H1 (cell line): Measurements from ENCODE around the gene RFX2. TPM values are rescaled to one million over a fixed set of nuclear protein-coding genes. Genes with fewer than 3 reads are reported as not detected.

Experiments used
- CTCF ChIA-PET: fragments of 300-600 bp; sonication (Branson Sonifier 250); formaldehyde crosslinking; loops from one replicate; lab custom pipeline; 2021; ENCODE audit not compliant: partially characterized antibody; lab: Charles Lee
- POLR2A ChIA-PET: fragments of 300-600 bp; sonication (Branson Sonifier 250); formaldehyde crosslinking; loops from one replicate; lab custom pipeline; 2021; ENCODE audit warnings: inconsistent platforms; ENCODE audit not compliant: partially characterized antibody; lab: Charles Lee
- DNase-seq, 2 experiments: peaks; one replicate each; pipeline versions ENCODE4 v3.0.0 to v3.0.0-alpha.2; 2010 to 2022; ENCODE audit warnings: low spot score in 2 of 2, low read depth in 1 of 2, mixed read lengths in 1 of 2
- FAIRE-seq: peaks from 2 replicates; lab custom pipeline; 2011; peaks lifted over from hg19 to GRCh38; lab: Jason Lieb, UNC
- H2AFZ ChIP-seq: 2 replicates; pipeline ENCODE4 v1.8.1; 2012; ENCODE audit warnings: low read length, inconsistent platforms
- H2AK5ac ChIP-seq: 2 replicates; pipeline ENCODE4 v1.6.1; 2013; ENCODE audit warnings: low read depth, low read length
- H2BK120ac ChIP-seq: replicated peaks from 2 replicates; pipeline ENCODE3; 2013; ENCODE audit warnings: low read depth, low read length, inconsistent platforms
- H2BK12ac ChIP-seq: 2 replicates; pipeline ENCODE4 v1.6.1; 2013; ENCODE audit warnings: low read depth, low read length
- H2BK15ac ChIP-seq: 2 replicates; pipeline ENCODE4 v1.6.1; 2013; ENCODE audit warnings: low read length
- H2BK20ac ChIP-seq: 2 replicates; pipeline ENCODE4 v1.6.1; 2013; ENCODE audit warnings: low read length
- H2BK5ac ChIP-seq: 2 replicates; pipeline ENCODE4 v1.6.1; 2013; ENCODE audit warnings: low read depth, low read length
- H3K14ac ChIP-seq: 2 replicates; pipeline ENCODE4 v1.6.1; 2013; ENCODE audit warnings: inconsistent platforms; ENCODE audit not compliant: insufficient read length
- H3K18ac ChIP-seq: 2 replicates; pipeline ENCODE4 v1.6.1; 2013; ENCODE audit warnings: low read length; ENCODE audit errors: extremely low read depth
- H3K23ac ChIP-seq: 2 replicates; pipeline ENCODE4 v1.6.1; 2013; ENCODE audit warnings: inconsistent platforms; ENCODE audit not compliant: insufficient read length
- H3K23me2 ChIP-seq: 2 replicates; pipeline ENCODE4 v1.6.1; 2013; ENCODE audit warnings: low read depth, low read length
- H3K27ac ChIP-seq: 2 replicates; pipeline ENCODE4 v1.6.1; 2011; ENCODE audit warnings: low read depth, low read length, inconsistent platforms
- H3K27me3 ChIP-seq, 4 experiments: replicated peaks in 1 of 4; 1 replicate in 1 of 4; 2 replicates in 3 of 4; pipeline versions ENCODE4 v1.6.1 to v1.8.1; 2011 to 2013; ENCODE audit warnings: low read length in 3 of 4, mild to moderate bottlenecking in 3 of 4, inconsistent platforms in 2 of 4, mixed read lengths in 2 of 4, moderate library complexity in 1 of 4; ENCODE audit not compliant: control insufficient read depth in 3 of 4, insufficient read depth in 3 of 4; ENCODE audit errors: extremely low read depth in 1 of 4
- H3K36me3 ChIP-seq, 4 experiments: 2 replicates each; pipeline versions ENCODE4 v1.6.1 to v1.8.1; 2011 to 2013; ENCODE audit warnings: mild to moderate bottlenecking in 4 of 4, low read length in 3 of 4, moderate library complexity in 2 of 4, control low read depth in 1 of 4, inconsistent platforms in 1 of 4; ENCODE audit not compliant: insufficient read depth in 4 of 4, control insufficient read depth in 2 of 4
- H3K4ac ChIP-seq: replicated peaks from 2 replicates; pipeline ENCODE3; 2013; ENCODE audit warnings: low read length, low read depth, mixed read lengths, inconsistent platforms; ENCODE audit not compliant: insufficient read length
- H3K4me1 ChIP-seq, 4 experiments: replicated peaks in 1 of 4; 1 replicate in 1 of 4; 2 replicates in 3 of 4; pipeline versions ENCODE4 v1.6.1 to v1.8.1; 2011 to 2013; ENCODE audit warnings: low read length in 3 of 4, inconsistent platforms in 2 of 4, mixed read lengths in 1 of 4; ENCODE audit not compliant: insufficient read depth in 4 of 4, control insufficient read depth in 3 of 4
- H3K4me2 ChIP-seq, 2 experiments: 2 replicates each; pipeline versions ENCODE4 v1.6.1 to v1.8.1; 2011 to 2013; ENCODE audit warnings: low read depth in 2 of 2, low read length in 2 of 2, control low read depth in 1 of 2, inconsistent platforms in 1 of 2, mild to moderate bottlenecking in 1 of 2; ENCODE audit not compliant: insufficient read depth in 1 of 2
- H3K4me3 ChIP-seq, 4 experiments: fragments of 200-600, 300-600 bp in 1 of 4; sonication (generic), shearing (Covaris generic), sonication (Bioruptor Twin) in 1 of 4; 2 replicates each; pipeline versions ENCODE4 v1.5.1 to v1.8.1; 2011 to 2016; ENCODE audit warnings: low read length in 4 of 4, low read depth in 3 of 4, control low read depth in 2 of 4, inconsistent platforms in 2 of 4, mild to moderate bottlenecking in 2 of 4, mixed read lengths in 1 of 4, moderate library complexity in 1 of 4; ENCODE audit not compliant: insufficient read depth in 2 of 4; ENCODE audit errors: extremely low read depth in 1 of 4
- H3K56ac ChIP-seq: replicated peaks from 2 replicates; pipeline ENCODE3; 2013; ENCODE audit warnings: low read depth, mild to moderate bottlenecking, mixed read lengths, low read length, inconsistent platforms; ENCODE audit not compliant: insufficient read length
- H3K79me1 ChIP-seq: 2 replicates; pipeline ENCODE4 v1.6.1; 2013; ENCODE audit warnings: low read depth, low read length, control low read depth
- H3K79me2 ChIP-seq, 2 experiments: 2 replicates each; pipeline versions ENCODE4 v1.6.1 to v1.8.1; 2012 to 2013; ENCODE audit warnings: low read length in 2 of 2, mild to moderate bottlenecking in 2 of 2, inconsistent platforms in 1 of 2; ENCODE audit not compliant: insufficient read depth in 2 of 2, control insufficient read depth in 1 of 2
- H3K9ac ChIP-seq, 4 experiments: replicated peaks in 1 of 4; 1 replicate in 1 of 4; 2 replicates in 3 of 4; pipeline versions ENCODE4 v1.6.1 to v1.8.1; 2011 to 2013; ENCODE audit warnings: low read depth in 3 of 4, low read length in 3 of 4, control low read depth in 2 of 4, mild to moderate bottlenecking in 2 of 4, moderate library complexity in 2 of 4, inconsistent platforms in 1 of 4; ENCODE audit errors: extremely low read depth in 1 of 4
- H3K9me3 ChIP-seq, 2 experiments: 2 replicates each; pipeline versions ENCODE4 v1.6.1 to v1.8.1; 2012 to 2013; ENCODE audit warnings: mild to moderate bottlenecking in 2 of 2, moderate library complexity in 2 of 2, control low read depth in 1 of 2, inconsistent platforms in 1 of 2, low read depth in 1 of 2, low read length in 1 of 2, mixed read lengths in 1 of 2; ENCODE audit not compliant: insufficient read depth in 2 of 2
- H4K20me1 ChIP-seq, 2 experiments: replicated peaks in 1 of 2; 2 replicates each; pipeline versions ENCODE3 to v1.8.1; 2011 to 2013; ENCODE audit warnings: inconsistent platforms in 2 of 2, low read length in 2 of 2, mild to moderate bottlenecking in 1 of 2; ENCODE audit not compliant: insufficient read depth in 2 of 2, control insufficient read depth in 1 of 2
- H4K5ac ChIP-seq: 2 replicates; pipeline ENCODE4 v1.6.1; 2013; ENCODE audit warnings: low read length, low read depth, mixed read lengths, inconsistent platforms; ENCODE audit not compliant: insufficient read length
- H4K8ac ChIP-seq: 2 replicates; pipeline ENCODE4 v1.8.0; 2013; ENCODE audit warnings: mild to moderate bottlenecking, moderate library complexity, low read length, inconsistent platforms; ENCODE audit not compliant: insufficient read depth; ENCODE audit errors: extremely low read depth
- H4K91ac ChIP-seq: replicated peaks from 2 replicates; pipeline ENCODE3; 2013; ENCODE audit warnings: low read length, mixed read lengths, inconsistent platforms; ENCODE audit not compliant: insufficient read length
- CEBPB ChIP-seq: IDR thresholded peaks from 2 replicates; pipeline ENCODE4 v1.6.1; 2012; ENCODE audit warnings: low read depth, low read length
- CTBP2 ChIP-seq: IDR thresholded peaks from 2 replicates; pipeline ENCODE4 v1.7.0; 2011; ENCODE audit warnings: borderline replicate concordance, mild to moderate bottlenecking, moderate library complexity, mixed read lengths, low read length; ENCODE audit not compliant: insufficient read depth, insufficient read length
- CTCF ChIP-seq, 3 experiments: IDR thresholded peaks; 1 replicate in 2 of 3; 2 replicates in 1 of 3; pipeline versions ENCODE4 v1.5.1 to v1.6.1; 2011; ENCODE audit warnings: low read length in 3 of 3, mild to moderate bottlenecking in 3 of 3, inconsistent platforms in 2 of 3, low read depth in 1 of 3, moderate library complexity in 1 of 3; ENCODE audit not compliant: insufficient read depth in 1 of 3; ENCODE audit errors: control extremely low read depth in 1 of 3
- EGR1 ChIP-seq: IDR thresholded peaks from 2 replicates; pipeline ENCODE4 v1.6.1; 2011; ENCODE audit warnings: low read depth, low read length, borderline replicate concordance
- GABPA ChIP-seq: IDR thresholded peaks from 2 replicates; pipeline ENCODE4 v1.6.1; 2011; ENCODE audit warnings: mild to moderate bottlenecking, low read length, moderate library complexity, borderline replicate concordance; ENCODE audit not compliant: insufficient read depth
- KDM4A ChIP-seq: IDR thresholded peaks from one replicate; pipeline ENCODE4 v1.7.1; 2012; ENCODE audit warnings: low read depth, mild to moderate bottlenecking, moderate library complexity, low read length, inconsistent platforms; ENCODE audit not compliant: severe bottlenecking
- KDM5A ChIP-seq: fragments of 200-600 bp; IDR thresholded peaks from 2 replicates; pipeline ENCODE4 v1.7.1; 2012; ENCODE audit warnings: mild to moderate bottlenecking, low read length, inconsistent platforms, mixed read lengths
- NANOG ChIP-seq: IDR thresholded peaks from 2 replicates; pipeline ENCODE4 v1.6.1; 2011; ENCODE audit warnings: low read length, low read depth, mild to moderate bottlenecking, inconsistent platforms; ENCODE audit not compliant: insufficient read depth, poor library complexity, severe bottlenecking
- SP1 ChIP-seq: IDR thresholded peaks from 2 replicates; pipeline ENCODE4 v1.6.1; 2011; ENCODE audit warnings: low read depth, low read length
- TAF7 ChIP-seq: optimal IDR thresholded peaks from 2 replicates; pipeline ENCODE3; 2011; ENCODE audit warnings: low read depth, mild to moderate bottlenecking, inconsistent platforms, low read length, moderate library complexity, borderline replicate concordance
- YY1 ChIP-seq: IDR thresholded peaks from 2 replicates; pipeline ENCODE4 v1.6.1; 2011; ENCODE audit warnings: low read depth, mild to moderate bottlenecking, low read length
- WGBS, 2 experiments: shearing (Covaris generic) in 1 of 2; methylation state at CpG; one replicate each; pipeline versions ENCODE4 v1.1.6 to v1.1.7; 2013 to 2015; ENCODE audit warnings: low lambda C conversion rate in 2 of 2, mixed read lengths in 2 of 2, inconsistent platforms in 1 of 2, low coverage in 1 of 2, missing lambda C conversion rate in 1 of 2; ENCODE audit not compliant: insufficient replicate concordance in 2 of 2, insufficient coverage in 1 of 2, insufficient read length in 1 of 2; ENCODE audit errors: extremely low coverage in 1 of 2, missing lambda C conversion rate in 1 of 2; 5-methylcytosine and 5-hydroxymethylcytosine counted together
- polyA plus RNA-seq, 7 experiments: library from polyadenylated mRNA; depleted of rRNA in 3 of 7; stranded (reverse) in 5 of 7; unstranded in 2 of 7; fragments of >200 nt in 5 of 7; fragments of 200-250 nt in 2 of 7; gene quantifications; 1 replicate in 5 of 7; 2 replicates in 1 of 7; 4 replicates in 1 of 7; pipeline versions ENCODE4 v1.2.1 to v1.2.3, GENCODE V29; 2011 to 2013; ENCODE audit warnings: missing spikeins in 2 of 7, mixed read lengths in 2 of 7
- total RNA-seq: library from RNA; stranded (reverse); fragmentation: NEBNext Ultra II Directional; extraction: Animal tissue kit (Norgen Biotek cat#: 25700); gene quantifications from 2 replicates; pipeline ENCODE4 v1.2.1, GENCODE V29; 2021

The RFX2 gene
- total and polyA plus RNA-seq, 2 of the 8 experiments (the other 6 are each of a cell fraction or from before 2014, with no cell fraction given): 4.8 to 5.3 TPM

DNA sequence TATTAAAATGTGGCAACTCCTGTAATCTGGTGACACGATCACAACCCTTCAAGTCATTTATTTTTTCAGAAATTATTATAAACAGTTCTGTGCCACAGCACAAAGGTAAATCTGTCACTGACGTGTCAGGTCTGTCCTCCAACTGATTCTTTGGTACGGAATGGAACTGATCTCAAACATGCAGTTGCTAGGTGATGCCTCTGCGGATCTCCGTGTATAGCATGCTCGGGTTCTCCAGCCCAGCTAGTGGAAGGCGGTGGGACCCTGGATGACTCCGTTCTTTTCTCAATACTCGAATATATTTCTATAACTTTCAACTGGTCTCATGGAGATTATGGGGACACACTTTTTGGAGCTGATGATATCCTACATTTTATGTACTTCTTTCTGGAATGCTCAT is 143.4 kb downstream of the RFX2 start:
- Histone ChIP-seq H3K18ac (no peak overlapping the region), H3K79me1 (peaks cover 57% of the 10 kb centered on the region), H3K4ac (no peak overlapping the region), H2BK20ac (no peak overlapping the region), H4K20me1 (peaks cover 46 to 69% of the 10 kb centered on the region in 2 experiments), H3K56ac (no peak overlapping the region), H3K23ac (no peak overlapping the region), H3K4me2 (no peak overlapping the region), H2BK15ac (no peak overlapping the region), H4K8ac (no peak overlapping the region), H3K23me2 (no peaks in the 10 kb centered on the region), H3K27me3 (no peaks in the 10 kb centered on the region), H3K79me2 (peaks cover 22 to 99% of the 10 kb centered on the region in 2 experiments), H3K14ac (no peak overlapping the region), H4K5ac (no peak overlapping the region), H3K27ac (no peak overlapping the region), H2BK5ac (no peak overlapping the region), H2BK12ac (no peak overlapping the region), H3K9me3 (no peaks in the 10 kb centered on the region), H4K91ac (no peak overlapping the region), H3K9ac (no peak overlapping the region), H2AK5ac (no peak overlapping the region), H2BK120ac (no peak overlapping the region), H2AFZ (no peak overlapping the region), H3K4me1 (peaks cover 12 to 21% (median 16%) of the 10 kb centered on the region in 4 experiments), H3K4me3 (no peak overlapping the region), H3K36me3 (no peaks in the 10 kb centered on the region)
- DNase-seq (no peak), FAIRE-seq (no peak)
- ChIA-PET POLR2A (interaction anchor here (0.6 to 0.8 kb wide), 2 partner anchors 10 to 11 kb away, joined by 3 read pairs; no protein-coding TSS in a partner anchor), CTCF (interaction anchor here (0.5 to 3.9 kb wide), 14 partner anchors 10 to 472 kb away, joined by 3 to 48 read pairs (median 12); partner anchors contain the start of gene RANBP3)
- WGBS, 2 experiments: 88% methylated on average over 9 of the region's 9 CpGs; no CpG with 5 or more reads in 1 of the 2 experiments
- TF ChIP-seq EGR1 (no peak), YY1 (no peak), CTCF (IDR thresholded peaks at IDR 0.05; ENCODE audit: control extremely low read depth in 1 of 3, insufficient read depth in 1 of 3, low read depth in 1 of 3, low read length in 3 of 3) (no peak), SP1 (no peak), KDM4A (no peak), KDM5A (no peak), GABPA (no peak), TAF7 (no peak), CEBPB (no peak), NANOG (no peak), CTBP2 (no peak)
